Dermis microvascular lymphatic vessel endothelial cell (primary cell): ENCODE results near the gene CAPRIN1. TPM values are rescaled to one million over a fixed set of nuclear protein-coding genes. Genes with fewer than 3 reads are reported as not detected.
"Not testable (repeated sequence)": the region's sequence is repeated elsewhere in the genome, so short reads cannot be mapped to it uniquely, and the experiment has no call there.

Experiments
- DNase-seq, 2 donors: peaks; one replicate each; pipeline versions ENCODE4 v3.0.0 to v3.0.0-alpha.2; 2010; ENCODE audit warnings: low read depth in 2 of 2
- total RNA-seq: library from RNA; depleted of rRNA; stranded (reverse); fragments of >200 nt; gene quantifications from 2 replicates; pipeline ENCODE4 v1.2.1, GENCODE V29; 2014

CAPRIN1 gene
- total RNA-seq, 1 donor from 2014 or later = 153 TPM

- no peak for DNase-seq
Observed at GRCh38 chr11:34086554-34087283, 35.2 kb downstream of the CAPRIN1 start.

DNA sequence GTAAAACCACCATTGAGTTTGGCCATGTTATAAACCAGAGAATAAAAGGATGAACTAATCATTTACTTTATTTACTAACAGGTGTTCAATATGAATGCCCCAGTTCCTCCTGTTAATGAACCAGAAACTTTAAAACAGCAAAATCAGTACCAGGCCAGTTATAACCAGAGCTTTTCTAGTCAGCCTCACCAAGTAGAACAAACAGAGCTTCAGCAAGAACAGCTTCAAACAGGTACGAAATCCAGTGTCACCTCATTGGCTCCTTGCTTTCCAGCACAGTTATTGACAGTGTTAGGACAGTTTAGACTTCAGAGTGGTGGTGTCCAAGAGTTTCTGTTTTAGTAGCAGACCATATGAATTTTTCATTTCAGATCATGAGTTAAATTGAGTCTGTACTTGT lies 40.3 kb downstream of the CAPRIN1 start:
- DNase-seq = no peak

DNA sequence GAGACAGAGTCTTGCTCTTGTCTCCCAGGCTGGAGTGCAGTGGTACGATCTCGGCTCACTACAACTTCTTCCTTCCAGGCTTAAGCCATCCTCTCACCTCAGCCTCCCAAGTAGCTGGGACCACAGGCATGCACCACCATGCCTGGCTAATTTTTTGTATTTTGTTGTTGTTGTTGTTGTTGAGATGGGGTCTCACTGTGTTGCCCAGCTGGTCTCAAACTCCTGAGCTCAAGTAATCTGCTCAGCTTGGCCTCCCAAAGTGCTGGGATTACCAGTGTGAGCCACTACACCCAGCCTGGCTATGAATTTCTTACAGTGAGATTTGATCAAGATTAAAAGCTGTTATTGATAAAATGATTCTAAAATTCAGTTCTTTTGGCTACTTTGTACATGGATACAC lies 43.4 kb downstream of the CAPRIN1 start:
- not testable (repeated sequence) for DNase-seq

DNA sequence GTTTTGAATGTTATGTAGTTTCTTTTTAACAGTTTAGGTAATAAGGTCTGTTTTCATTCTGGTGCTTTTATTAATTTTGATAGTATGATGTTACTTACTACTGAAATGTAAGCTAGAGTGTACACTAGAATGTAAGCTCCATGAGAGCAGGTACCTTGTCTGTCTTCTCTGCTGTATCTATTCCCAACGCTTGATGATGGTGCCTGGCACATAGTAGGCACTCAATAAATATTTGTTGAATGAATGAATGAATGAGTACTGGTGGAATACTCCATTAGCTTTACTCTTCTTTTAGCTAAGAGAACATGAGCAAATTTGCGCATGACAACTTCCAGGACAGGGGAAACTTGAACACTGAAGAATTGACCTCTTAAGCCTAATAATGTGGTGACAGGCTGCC lies 47.3 kb downstream of the CAPRIN1 start:
- no peak for DNase-seq

- DNase-seq = no peak
Observed at GRCh38 chr11:34104680-34105078, 53.1 kb downstream of the CAPRIN1 start.

DNA sequence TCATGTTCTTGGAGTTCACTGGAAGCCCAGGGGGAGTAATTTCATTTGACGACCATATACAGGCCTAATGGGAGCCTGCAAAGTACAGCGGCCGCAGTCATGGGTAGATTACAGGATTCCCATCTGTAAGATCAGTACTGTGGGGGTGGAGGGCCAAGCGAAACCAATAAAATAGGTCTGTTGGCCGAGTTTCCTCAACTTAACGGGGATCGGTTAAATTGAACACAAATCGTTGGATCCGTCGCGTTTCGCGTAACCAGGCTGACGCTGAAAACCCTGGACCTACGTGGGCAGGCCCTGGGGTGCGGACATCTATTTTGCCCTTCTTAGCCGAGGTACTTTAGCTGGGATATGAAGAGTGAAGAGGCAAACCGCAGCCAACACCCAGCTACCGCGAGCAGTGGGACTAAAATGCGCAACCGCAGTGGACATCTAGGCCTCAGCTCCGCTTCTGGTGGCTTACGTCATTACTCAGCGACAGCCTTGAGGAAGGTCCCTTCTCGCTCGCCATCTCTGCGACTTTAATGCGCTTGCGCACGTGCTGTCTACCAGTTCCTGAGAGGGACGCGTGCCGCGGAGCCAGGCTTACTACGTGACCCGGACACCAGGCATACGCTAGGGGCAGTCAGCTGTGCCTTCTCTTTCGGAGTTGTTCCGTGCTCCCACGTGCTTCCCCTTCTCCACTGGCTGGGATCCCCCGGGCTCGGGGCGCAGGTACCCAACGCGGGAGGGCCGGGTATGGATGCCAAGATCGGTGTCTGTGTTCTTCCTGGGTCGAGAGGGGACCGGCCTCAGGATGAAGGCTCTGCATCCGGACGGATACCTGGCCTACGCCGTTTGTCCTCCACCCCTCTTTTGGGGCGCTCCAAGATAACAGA lies 53.8 kb downstream of the CAPRIN1 start, which contains the start of gene NAT10:
Gene NAT10 (plus strand): TSS at position 551 of the 878 bp plus-strand sequence. CDS start 2,597 bp downstream, outside the sequence.
- DNase-seq = peak; percentile 99 to 100

DNA sequence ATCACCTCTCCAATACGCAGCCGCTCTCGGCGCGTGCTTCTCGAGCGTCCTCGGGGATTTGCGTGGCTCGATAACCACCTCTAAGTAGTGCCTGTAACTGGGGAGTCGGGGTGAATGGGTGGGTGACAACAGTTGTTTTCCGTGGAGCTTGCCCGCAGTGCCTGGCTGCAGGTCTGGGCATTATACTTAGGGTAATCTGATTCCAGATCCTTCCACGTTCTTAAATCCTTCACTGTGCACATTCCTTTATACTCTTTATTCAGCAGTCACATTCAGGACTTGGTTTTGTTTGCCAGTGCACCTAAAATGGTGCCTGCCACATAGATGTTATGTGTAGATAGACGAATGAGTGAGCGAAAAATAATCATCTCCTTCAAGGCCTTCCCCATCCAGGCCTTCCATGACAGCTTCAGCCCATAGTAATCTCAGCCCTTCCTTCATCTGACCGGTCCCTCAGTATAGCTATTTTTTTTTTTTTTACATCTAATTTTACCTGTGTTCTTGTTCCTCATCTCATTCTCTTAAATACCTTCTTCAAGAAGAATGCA lies 54.5 kb downstream of the CAPRIN1 start:
- peak in 1 of 2 donors; percentile 14 for DNase-seq

DNA sequence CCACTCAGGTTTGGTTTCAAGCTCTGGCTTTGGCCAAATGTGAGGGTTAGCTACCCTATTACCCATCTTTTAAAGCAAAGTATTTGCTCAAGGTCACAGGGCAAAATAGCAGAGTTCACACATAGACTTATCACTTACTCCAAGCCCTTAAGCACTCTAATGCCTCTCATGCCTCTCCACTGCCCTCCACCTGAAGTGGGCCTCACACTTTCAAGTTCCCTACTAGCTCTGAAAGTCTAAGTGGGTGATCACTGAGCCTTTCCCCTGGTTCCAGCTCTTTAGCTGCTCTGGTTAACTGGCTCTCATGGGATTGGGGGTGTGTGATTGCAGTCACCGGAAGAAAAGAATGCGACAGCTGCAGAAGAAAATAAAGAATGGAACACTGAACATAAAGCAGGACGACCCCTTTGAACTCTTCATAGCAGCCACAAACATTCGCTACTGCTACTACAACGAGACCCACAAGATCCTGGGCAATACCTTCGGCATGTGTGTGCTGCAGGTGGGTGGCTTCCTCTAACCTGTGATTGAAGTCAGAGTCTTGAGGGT lies 60.3 kb downstream of the CAPRIN1 start:
- no peak for DNase-seq

- no peak for DNase-seq
Observed at GRCh38 chr11:34114014-34114413, 62.5 kb downstream of the CAPRIN1 start.

DNA sequence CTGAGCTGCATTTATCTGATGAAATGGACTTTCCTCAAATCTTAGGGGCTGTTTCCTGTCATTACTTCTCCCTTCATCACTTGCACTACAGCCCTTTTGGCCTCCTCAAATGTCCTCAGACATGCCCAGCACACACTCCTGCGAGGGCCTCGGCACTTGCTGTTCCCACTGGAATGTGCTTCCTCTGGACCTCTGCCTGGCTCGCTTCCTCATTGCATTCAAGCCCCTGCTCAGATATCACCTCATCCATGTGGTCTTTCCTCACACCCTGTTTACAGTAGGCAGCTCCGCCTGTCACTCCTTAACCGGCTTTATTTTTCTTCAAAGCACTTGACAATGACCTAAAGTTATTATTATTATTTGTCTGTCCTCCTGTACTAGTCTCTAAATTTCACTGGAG lies 62.9 kb downstream of the CAPRIN1 start:
- no peak for DNase-seq

DNA sequence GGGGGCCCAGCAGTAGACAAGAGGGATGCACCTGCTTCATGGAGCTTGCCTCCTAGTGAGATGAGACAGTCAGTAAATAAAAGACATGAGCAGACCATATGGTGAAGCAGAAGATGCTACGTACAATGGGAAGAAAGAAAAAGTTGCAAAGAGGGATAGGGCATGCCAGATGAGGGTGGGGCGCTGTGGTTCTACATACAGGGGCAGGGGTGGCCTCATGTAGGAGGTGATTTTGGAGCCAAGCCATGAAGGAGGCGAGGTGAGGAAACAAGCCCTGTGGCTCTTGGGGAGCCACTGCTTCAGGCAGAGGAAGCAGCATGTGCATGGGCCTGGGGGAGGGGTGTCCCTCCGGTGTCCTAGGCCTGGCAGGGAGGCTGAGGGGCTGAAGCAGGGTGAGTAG lies 69.1 kb downstream of the CAPRIN1 start:
- DNase-seq = no peak

DNA sequence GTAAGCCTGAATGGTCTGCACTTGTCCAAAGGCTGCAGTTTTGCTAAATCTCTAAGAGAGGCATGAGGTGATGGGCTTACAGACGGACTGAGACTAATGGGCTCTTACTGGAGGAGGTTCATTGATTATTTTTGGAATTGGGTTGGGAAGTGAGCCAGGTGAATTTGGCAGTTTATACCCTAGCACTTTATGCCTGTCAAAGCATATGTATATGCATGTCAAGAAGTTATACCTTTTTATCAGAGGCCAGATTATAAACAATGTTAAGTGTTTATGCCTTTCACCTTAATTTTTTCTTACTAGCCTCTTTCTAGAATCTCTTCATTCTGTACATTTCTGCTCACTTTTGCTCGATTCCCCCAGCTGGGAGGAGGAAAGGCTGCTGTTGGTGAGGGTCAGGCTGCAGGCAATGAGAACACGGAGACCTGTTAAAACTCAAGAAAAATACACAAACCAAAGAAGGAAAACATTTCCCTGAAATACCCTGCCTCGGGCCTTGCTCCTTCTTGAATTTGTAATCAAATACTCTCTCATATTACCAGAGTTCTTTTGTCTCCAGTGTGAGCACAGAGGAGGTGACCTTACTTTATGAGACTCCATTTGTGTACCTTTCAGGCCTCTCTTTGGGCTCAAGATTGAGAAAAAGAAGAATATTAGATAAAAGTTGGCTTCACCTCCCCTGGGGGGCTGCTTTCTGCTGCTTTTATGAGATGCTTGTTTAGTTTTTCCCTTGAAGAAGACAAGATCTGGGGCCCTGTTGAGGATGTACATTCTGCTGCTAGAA lies 73.5 kb downstream of the CAPRIN1 start:
- no peak for DNase-seq

- DNase-seq = no peak
Observed at GRCh38 chr11:34126959-34127848, 75.7 kb downstream of the CAPRIN1 start.

DNA sequence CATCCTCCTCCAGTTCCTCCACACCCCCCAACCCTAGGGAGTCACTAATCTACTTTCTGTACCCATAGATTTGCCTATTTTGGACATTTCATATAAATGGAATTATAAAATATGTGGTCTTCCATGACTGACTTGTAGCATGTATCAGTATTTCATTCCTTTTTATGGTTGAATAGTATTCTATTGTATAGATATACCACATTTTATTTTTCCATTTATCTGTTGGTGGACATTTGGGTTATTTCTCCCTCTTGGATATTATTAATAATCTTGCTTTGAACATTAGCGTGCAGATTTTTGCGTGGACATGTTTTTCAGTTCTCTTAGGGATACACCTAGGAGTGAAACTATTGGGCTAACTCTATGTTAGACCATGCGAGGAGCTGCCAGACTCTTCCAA lies 77.3 kb downstream of the CAPRIN1 start:
- no peak for DNase-seq

DNA sequence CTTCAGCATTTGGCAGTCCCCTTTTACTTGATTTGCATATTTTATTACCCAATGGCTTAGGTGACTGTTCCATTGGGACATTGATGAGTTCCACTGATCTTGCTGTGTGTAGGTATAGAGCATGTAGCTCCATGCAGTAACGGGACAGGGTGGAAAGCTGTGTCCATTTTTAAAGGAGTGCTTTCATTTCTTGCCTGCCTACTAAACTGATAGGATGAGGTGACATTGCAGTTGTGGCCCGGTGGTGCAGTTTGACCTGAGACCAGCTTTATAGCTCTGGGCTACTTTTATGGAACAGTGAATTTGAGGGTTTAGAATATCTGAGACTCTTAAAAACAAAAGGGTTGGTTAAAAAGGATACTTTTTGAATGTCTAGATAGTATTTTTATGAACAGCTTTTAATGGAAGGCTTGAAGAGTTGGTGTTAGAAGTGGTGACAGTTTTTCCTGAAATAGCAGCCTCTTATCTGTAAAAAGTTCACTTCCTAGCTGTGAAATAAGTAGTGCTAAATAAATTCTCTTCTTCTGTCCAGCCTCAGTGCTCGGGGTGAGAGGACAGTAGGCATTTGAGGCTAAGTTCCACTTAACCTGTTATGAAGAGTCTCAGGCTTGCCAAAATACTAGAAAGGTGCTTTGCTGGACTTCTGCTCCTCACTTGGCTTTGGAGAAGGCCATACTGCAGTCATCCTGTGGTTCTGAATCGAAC lies 80.9 kb downstream of the CAPRIN1 start:
- DNase-seq = no peak

DNA sequence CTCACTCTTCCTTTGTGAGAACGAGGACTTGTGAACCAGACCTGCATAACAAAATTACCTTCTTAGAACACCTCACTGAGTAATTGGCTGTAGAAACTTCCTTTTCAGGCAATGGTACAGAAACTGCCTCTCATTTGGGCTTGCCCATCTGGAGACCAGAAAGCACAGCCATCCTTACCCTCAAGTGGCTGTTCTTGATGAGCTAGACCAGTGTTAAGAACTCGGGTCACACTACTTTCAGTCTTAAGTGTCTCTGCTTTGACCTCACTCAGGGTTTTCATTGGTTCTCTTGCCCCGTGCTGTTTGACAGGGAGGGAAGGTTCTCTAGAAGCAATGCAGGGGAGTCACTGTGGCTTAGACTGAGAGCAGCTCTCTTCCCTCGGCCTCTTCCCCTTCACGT lies 83.2 kb downstream of the CAPRIN1 start:
- DNase-seq = no peak

GRCh38 chr11:34135439-34135838 lies 83.9 kb downstream of the CAPRIN1 start:
- DNase-seq = no peak

DNA sequence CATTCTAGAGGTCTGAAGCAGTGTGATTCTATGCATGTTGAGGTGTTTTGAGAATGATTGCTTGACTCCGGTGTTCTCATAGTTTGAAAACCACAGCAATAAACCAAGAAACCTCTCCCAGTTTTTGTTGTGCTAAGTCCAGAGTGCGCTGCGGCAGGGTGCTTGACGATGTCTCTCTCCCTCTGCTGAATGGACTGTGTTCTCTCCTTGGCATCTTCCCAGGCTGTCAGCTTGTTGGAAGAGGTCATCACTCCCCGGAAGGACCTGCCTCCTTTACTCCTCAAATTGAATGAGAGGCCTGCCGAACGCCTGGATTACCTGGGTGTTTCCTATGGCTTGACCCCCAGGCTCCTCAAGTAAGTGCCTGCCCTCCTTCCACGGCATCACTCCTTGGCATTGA lies 84.9 kb downstream of the CAPRIN1 start:
- no peak for DNase-seq

DNA sequence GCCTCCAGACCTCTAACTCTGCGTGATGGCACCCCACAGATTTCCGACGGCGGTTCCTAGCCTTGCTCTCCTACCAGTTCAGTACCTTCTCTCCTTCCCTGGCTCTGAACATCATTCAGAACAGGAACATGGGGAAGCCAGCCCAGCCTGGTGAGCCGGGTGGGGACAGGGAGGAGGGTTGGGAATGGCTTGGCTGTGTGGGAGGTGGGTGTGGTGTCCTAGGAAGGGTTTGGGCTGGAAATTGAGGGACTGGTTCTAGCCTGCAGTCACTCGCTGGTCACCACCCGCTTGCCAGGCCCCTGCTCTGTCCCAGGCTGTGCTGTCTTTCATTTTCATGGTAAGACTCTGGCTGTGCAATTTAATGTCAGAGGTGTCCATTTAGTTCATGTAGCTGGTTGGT lies 87.8 kb downstream of the CAPRIN1 start:
- DNase-seq = no peak

GRCh38 chr11:34140149-34140548 lies 88.6 kb downstream of the CAPRIN1 start:
- DNase-seq = no peak
